Activated T-helper 17 cell treated with anti-CD3 and anti-CD28 coated beads, Interleukin-2, amount 50 U/mL, for 72 hours (primary cell): ENCODE data around the gene RBM19. TPM values are rescaled to one million over a fixed set of nuclear protein-coding genes. Genes with fewer than 3 reads are reported as not detected.
"Not testable (repeated sequence)": the region's sequence is repeated elsewhere in the genome, so short reads cannot be mapped to it uniquely, and the experiment has no call there.

Source experiments
- ATAC-seq: fragments of 150-1000 bp; cut with Tn5 transposase; replicated peaks from 2 replicates; pipeline ENCODE4 v1.10.0; 2021; ENCODE audit warnings: mild to moderate bottlenecking, moderate library complexity
- H3K27ac Mint-ChIP-seq: one replicate; pipeline ENCODE4 v1.8.0; 2022; ENCODE audit warnings: mixed read lengths
- H3K27me3 Mint-ChIP-seq: one replicate; pipeline ENCODE4 v1.8.0; 2022; ENCODE audit warnings: mixed read lengths
- H3K36me3 Mint-ChIP-seq: one replicate; pipeline ENCODE4 v1.8.0; 2022; ENCODE audit warnings: low read depth, mild to moderate bottlenecking, mixed read lengths
- H3K4me1 Mint-ChIP-seq: one replicate; pipeline ENCODE4 v1.8.0; 2022; ENCODE audit warnings: mixed read lengths
- H3K4me3 Mint-ChIP-seq: one replicate; pipeline ENCODE4 v1.8.0; 2022; ENCODE audit warnings: mild to moderate bottlenecking, mixed read lengths
- H3K9me3 Mint-ChIP-seq: one replicate; pipeline ENCODE4 v1.8.0; 2022; ENCODE audit warnings: mixed read lengths
- total RNA-seq, 2 donors: library from RNA; stranded (reverse); gene quantifications; one replicate each; pipeline ENCODE4 v1.2.3, GENCODE V29; 2022

Gene RBM19
- total RNA-seq, 2 donors from 2014 or later: 66.7 to 73.3 TPM

- Mint-ChIP-seq H3K36me3 (no peaks in the 10 kb centered on the region), H3K4me3 (no peak overlapping the region), H3K9me3 (no peaks in the 10 kb centered on the region), H3K4me1 (no peaks in the 10 kb centered on the region), H3K27me3 (peaks cover 24% of the 10 kb centered on the region), H3K27ac (no peak overlapping the region)
- ATAC-seq: no peak
Measured at GRCh38 chr12:113994051-113994450, 27.9 kb upstream of the RBM19 start.

GRCh38 chr12:113992751-113993150 lies 26.6 kb upstream of the RBM19 start:
- H3K27ac Mint-ChIP-seq, H3K4me3 Mint-ChIP-seq, H3K9me3 Mint-ChIP-seq, H3K4me1 Mint-ChIP-seq, H3K36me3 Mint-ChIP-seq, ATAC-seq: not testable (repeated sequence)
- peaks cover 30% of the 10 kb centered on the region for H3K27me3 Mint-ChIP-seq

- no peak overlapping the region for H3K27ac Mint-ChIP-seq
- H3K4me1 Mint-ChIP-seq: no peaks in the 10 kb centered on the region
- no peak overlapping the region for H3K4me3 Mint-ChIP-seq
- H3K9me3 Mint-ChIP-seq: no peaks in the 10 kb centered on the region
- peaks cover 29% of the 10 kb centered on the region for H3K27me3 Mint-ChIP-seq
- no peak for ATAC-seq
- no peaks in the 10 kb centered on the region for H3K36me3 Mint-ChIP-seq
Measured at GRCh38 chr12:113991224-113992044, 25.3 kb upstream of the RBM19 start.

GRCh38 chr12:113990250-113991223 lies 24.4 kb upstream of the RBM19 start:
- H3K4me3 Mint-ChIP-seq: no peak overlapping the region
- no peaks in the 10 kb centered on the region for H3K36me3 Mint-ChIP-seq
- no peak overlapping the region for H3K27ac Mint-ChIP-seq
- ATAC-seq: no peak
- H3K4me1 Mint-ChIP-seq: no peaks in the 10 kb centered on the region
- H3K27me3 Mint-ChIP-seq: peaks cover 30% of the 10 kb centered on the region
- no peaks in the 10 kb centered on the region for H3K9me3 Mint-ChIP-seq

GRCh38 chr12:113988976-113989375 lies 22.9 kb upstream of the RBM19 start:
- Mint-ChIP-seq H3K4me1 (no peaks in the 10 kb centered on the region), H3K27me3 (peaks cover 31% of the 10 kb centered on the region), H3K4me3 (no peak overlapping the region), H3K27ac (no peak overlapping the region), H3K36me3 (no peaks in the 10 kb centered on the region), H3K9me3 (no peaks in the 10 kb centered on the region)
- ATAC-seq: no peak

- Mint-ChIP-seq H3K4me3 (no peak overlapping the region), H3K9me3 (no peaks in the 10 kb centered on the region), H3K27ac (no peak overlapping the region), H3K36me3 (no peaks in the 10 kb centered on the region), H3K4me1 (no peaks in the 10 kb centered on the region), H3K27me3 (peaks cover 28% of the 10 kb centered on the region)
- no peak for ATAC-seq
Measured at GRCh38 chr12:113988064-113988451, 21.9 kb upstream of the RBM19 start.

GRCh38 chr12:113987261-113988063 lies 21.3 kb upstream of the RBM19 start:
- H3K9me3 Mint-ChIP-seq: no peaks in the 10 kb centered on the region
- ATAC-seq: no peak
- H3K36me3 Mint-ChIP-seq: no peaks in the 10 kb centered on the region
- H3K27me3 Mint-ChIP-seq: peaks cover 28% of the 10 kb centered on the region
- H3K27ac Mint-ChIP-seq: no peak overlapping the region
- no peak overlapping the region for H3K4me3 Mint-ChIP-seq
- no peaks in the 10 kb centered on the region for H3K4me1 Mint-ChIP-seq

- ATAC-seq: no peak
- Mint-ChIP-seq H3K4me1 (no peaks in the 10 kb centered on the region), H3K9me3 (no peaks in the 10 kb centered on the region), H3K36me3 (no peaks in the 10 kb centered on the region), H3K27ac (no peak overlapping the region), H3K27me3 (peaks cover 24% of the 10 kb centered on the region), H3K4me3 (no peak overlapping the region)
Measured at GRCh38 chr12:113984464-113984863, 18.3 kb upstream of the RBM19 start.

GRCh38 chr12:113983777-113984448 lies 17.8 kb upstream of the RBM19 start:
- Mint-ChIP-seq H3K9me3 (no peaks in the 10 kb centered on the region), H3K27ac (no peak overlapping the region), H3K4me3 (no peak overlapping the region), H3K4me1 (no peaks in the 10 kb centered on the region), H3K36me3 (no peaks in the 10 kb centered on the region), H3K27me3 (peaks cover 21% of the 10 kb centered on the region)
- ATAC-seq: no peak

GRCh38 chr12:113983265-113983664 lies 17.1 kb upstream of the RBM19 start:
- Mint-ChIP-seq H3K36me3 (no peaks in the 10 kb centered on the region), H3K9me3 (no peaks in the 10 kb centered on the region), H3K4me3 (no peak overlapping the region), H3K27me3 (peaks cover 21% of the 10 kb centered on the region), H3K4me1 (no peaks in the 10 kb centered on the region), H3K27ac (no peak overlapping the region)
- no peak for ATAC-seq

GRCh38 chr12:113981876-113982275 lies 15.8 kb upstream of the RBM19 start:
- Mint-ChIP-seq H3K27ac (no peak overlapping the region), H3K4me3 (no peak overlapping the region), H3K4me1 (no peaks in the 10 kb centered on the region), H3K36me3 (no peaks in the 10 kb centered on the region), H3K9me3 (no peaks in the 10 kb centered on the region), H3K27me3 (peaks cover 17% of the 10 kb centered on the region)
- ATAC-seq: no peak

- peak; percentile 26 for ATAC-seq
- Mint-ChIP-seq H3K4me3 (no peak overlapping the region), H3K4me1 (no peaks in the 10 kb centered on the region), H3K27me3 (peaks cover 17% of the 10 kb centered on the region), H3K36me3 (no peaks in the 10 kb centered on the region), H3K27ac (no peak overlapping the region), H3K9me3 (no peaks in the 10 kb centered on the region)
Measured at GRCh38 chr12:113980537-113981337, 14.6 kb upstream of the RBM19 start.

GRCh38 chr12:113980054-113980453 lies 13.9 kb upstream of the RBM19 start:
- Mint-ChIP-seq H3K4me1 (no peaks in the 10 kb centered on the region), H3K27ac (no peak overlapping the region), H3K4me3 (no peak overlapping the region), H3K9me3 (no peaks in the 10 kb centered on the region), H3K27me3 (peaks cover 18% of the 10 kb centered on the region), H3K36me3 (no peaks in the 10 kb centered on the region)
- no peak for ATAC-seq
